Heart right ventricle (tissue), 16 donors: ENCODE measurements around the gene PHF14. TPM values are rescaled to one million over a fixed set of nuclear protein-coding genes. Genes with fewer than 3 reads are reported as not detected.

Experiments
- ATAC-seq, 8 donors: fragments of 200-7000 bp; cut with Tn5 transposase; one replicate each; pipeline ENCODE4 v1.9.1; 2020; ENCODE audit warnings: mild to moderate bottlenecking in 8 of 8, moderate library complexity in 8 of 8, moderate number of reproducible peaks in 1 of 8
- DNase-seq, 2 donors: peaks; one replicate each; pipeline ENCODE4 v3.0.0-alpha.2; 2020
- H3K27ac ChIP-seq, 10 donors: fragments of 200-600 bp; sonication (generic) in 2 of 10; one replicate each; pipeline versions ENCODE4 v1.5.0 to v1.8.0; 2020 to 2022; ENCODE audit warnings: mild to moderate bottlenecking in 3 of 10
- H3K27me3 ChIP-seq, 7 donors: fragments of 200-600 bp; one replicate each; pipeline ENCODE4 v1.8.0; 2021 to 2022; ENCODE audit warnings: mild to moderate bottlenecking in 2 of 7
- H3K36me3 ChIP-seq, 9 donors: fragments of 200-600 bp; sonication (generic) in 1 of 9; one replicate each; pipeline versions ENCODE4 v1.5.0 to v1.8.0; 2020 to 2022; ENCODE audit warnings: mild to moderate bottlenecking in 2 of 9
- H3K4me1 ChIP-seq, 9 donors: fragments of 200-600 bp; sonication (generic) in 1 of 9; one replicate each; pipeline versions ENCODE4 v1.5.0 to v1.8.0; 2020 to 2022; ENCODE audit warnings: mild to moderate bottlenecking in 4 of 9
- H3K4me3 ChIP-seq, 10 donors: fragments of 200-600 bp; sonication (generic) in 2 of 10; one replicate each; pipeline versions ENCODE4 v1.5.0 to v1.8.0; 2020 to 2022; ENCODE audit warnings: mild to moderate bottlenecking in 7 of 10, moderate library complexity in 2 of 10
- H3K9me3 ChIP-seq, 11 donors: fragments of 200-600 bp in 10 of 11; sonication (generic) in 2 of 11; one replicate each; pipeline versions ENCODE4 v1.5.0 to v1.8.0; 2013 to 2022; ENCODE audit warnings: mild to moderate bottlenecking in 2 of 11, control low read depth in 1 of 11, moderate library complexity in 1 of 11
- WGBS, 2 donors: extraction: QIAGEN DNeasy Blood & Tissue Kit; methylation state at CpG; one replicate each; pipeline ENCODE4 v1.1.7; 2013; ENCODE audit warnings: inconsistent platforms in 1 of 2; 5-methylcytosine and 5-hydroxymethylcytosine counted together
- intact Hi-C, 10 donors: fragments of 100-400 bp; cut with DNase I; formaldehyde crosslinking; loops; one replicate each; pipeline versions ENCODE4 v1.11.1 to v1.14.2; 2022
- polyA plus RNA-seq, 2 donors: library from polyadenylated mRNA; stranded (reverse); fragments of 200-250 nt; gene quantifications; one replicate each; pipeline ENCODE4 v1.2.3, GENCODE V29; 2013
- total RNA-seq, 10 donors: library from RNA; stranded (reverse); fragmentation: NEBNext Ultra II Directional in 3 of 10; extraction: Animal tissue kit (Norgen Biotek cat#: 25700) in 3 of 10; gene quantifications; one replicate each; pipeline versions ENCODE4 v1.2.1 to v1.2.4, GENCODE V29; 2021 to 2023
- TF ChIP-seq, protein P1 (sequence below), 9 donors: fragments of 200-600 bp; sonication (generic) in 2 of 9; IDR thresholded peaks; one replicate each; pipeline versions ENCODE4 v1.5.0 to v1.8.0; 2021 to 2022; ENCODE audit warnings: antibody characterized with exemption in 9 of 9, mild to moderate bottlenecking in 5 of 9, moderate library complexity in 1 of 9
- donor health status: Arrhythmogenic right ventricular cardiomyopathy.
- donor health status: ischemic (EF 13 %, LVEDD 7.1; RV severe dilation, severe dysfunction).
- donor health status: healthy with polysubstance abuse.
- donor health status: DM: no; HTN: yes; CAD: no.
- donor health status: DM: no; HTN: no; CAD: no.
- donor health status: ischemic (EF 25% LVEDD 6.9; RV normal size, moderate dysfunction).
- donor health status: ischemic (EF 25% LVEDD 5.7; RV mildly dilated, moderate dysfunction).
- donor health status: healthy.
- donor health status: DM: yes; HTN: yes; CAD: no.
- donor health status: Ischemic cardiomyopathy.
- donor health status: ischemic (EF 35%, LVEDD 5.7; RV mildly dilated, moderate dysfunction).
- donor health status: nonischemic (EF 11% LVEDD 7.7; RV severe dilation, severe dysfunction).
- donor health status: DM: yes; HTN: yes; CAD: no.
- donor health status: PGD.
- donor health status: ischemic (EF 29% LVEDD 5.4; RV normal size, mild dysfunction).
- donor health status: nonischemic (EF 23%, LVEDD 6.1; RV moderate dilation, normal function).

PHF14 gene
- total and polyA plus RNA-seq, 12 donors = 11.9 to 21.4 (median 14.8) TPM

DNA sequence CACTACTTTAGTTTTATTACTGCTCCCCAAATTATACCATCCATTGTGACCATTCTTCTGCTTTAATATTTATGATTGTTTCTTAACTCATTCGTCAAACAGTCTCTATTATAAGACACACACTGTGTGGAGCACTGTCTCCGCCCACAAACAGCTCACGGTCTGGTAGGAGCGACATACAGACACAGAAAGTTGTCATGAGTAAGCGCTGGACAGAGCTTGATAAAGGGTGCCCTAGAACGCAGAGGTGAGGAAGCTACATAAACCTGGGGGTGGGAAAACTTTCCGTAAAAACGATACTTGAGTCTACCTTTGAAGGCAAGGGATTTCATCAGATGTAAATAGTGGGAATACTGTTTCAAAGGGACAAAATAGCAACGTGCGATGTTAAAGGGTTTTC is 207.9 kb downstream of the PHF14 start:
- Histone ChIP-seq H3K4me1 (no peaks in the 10 kb centered on the region), H3K27ac (no peak overlapping the region), H3K27me3 (no peaks in the 10 kb centered on the region), H3K9me3 (peaks cover 0 to 15% (median 0%) of the 10 kb centered on the region in 11 donors), H3K4me3 (no peak overlapping the region), H3K36me3 (no peaks in the 10 kb centered on the region)
- TF ChIP-seq, protein P1, sequence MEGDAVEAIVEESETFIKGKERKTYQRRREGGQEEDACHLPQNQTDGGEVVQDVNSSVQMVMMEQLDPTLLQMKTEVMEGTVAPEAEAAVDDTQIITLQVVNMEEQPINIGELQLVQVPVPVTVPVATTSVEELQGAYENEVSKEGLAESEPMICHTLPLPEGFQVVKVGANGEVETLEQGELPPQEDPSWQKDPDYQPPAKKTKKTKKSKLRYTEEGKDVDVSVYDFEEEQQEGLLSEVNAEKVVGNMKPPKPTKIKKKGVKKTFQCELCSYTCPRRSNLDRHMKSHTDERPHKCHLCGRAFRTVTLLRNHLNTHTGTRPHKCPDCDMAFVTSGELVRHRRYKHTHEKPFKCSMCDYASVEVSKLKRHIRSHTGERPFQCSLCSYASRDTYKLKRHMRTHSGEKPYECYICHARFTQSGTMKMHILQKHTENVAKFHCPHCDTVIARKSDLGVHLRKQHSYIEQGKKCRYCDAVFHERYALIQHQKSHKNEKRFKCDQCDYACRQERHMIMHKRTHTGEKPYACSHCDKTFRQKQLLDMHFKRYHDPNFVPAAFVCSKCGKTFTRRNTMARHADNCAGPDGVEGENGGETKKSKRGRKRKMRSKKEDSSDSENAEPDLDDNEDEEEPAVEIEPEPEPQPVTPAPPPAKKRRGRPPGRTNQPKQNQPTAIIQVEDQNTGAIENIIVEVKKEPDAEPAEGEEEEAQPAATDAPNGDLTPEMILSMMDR (IDR thresholded peaks at IDR 0.05) = no peak
- no peak for ATAC-seq
- DNase-seq = no peak
- WGBS, 2 donors = 72% methylated on average over 10 of the region's 10 CpGs
- intact Hi-C loops = no loop called here

DNA sequence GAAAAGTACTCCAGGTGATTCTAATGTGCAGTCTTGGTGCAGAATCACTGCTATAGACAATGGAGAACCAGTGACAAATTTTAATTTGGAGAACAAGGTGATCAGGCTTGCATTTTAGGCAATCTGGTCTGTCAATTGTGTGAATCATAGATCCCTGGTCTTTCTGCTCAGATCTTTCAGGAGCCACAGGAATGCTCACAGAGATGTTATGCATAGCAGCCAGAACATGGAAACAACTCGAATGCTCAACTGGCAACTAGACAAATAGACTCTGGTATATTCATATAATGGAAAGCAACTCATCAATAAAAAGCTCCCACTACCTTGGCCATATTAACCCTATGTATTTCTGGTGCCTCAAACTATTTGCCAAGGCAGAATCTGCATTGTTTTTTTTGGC is 209.1 kb downstream of the PHF14 start:
- no peak overlapping the region for H3K27ac ChIP-seq

DNA sequence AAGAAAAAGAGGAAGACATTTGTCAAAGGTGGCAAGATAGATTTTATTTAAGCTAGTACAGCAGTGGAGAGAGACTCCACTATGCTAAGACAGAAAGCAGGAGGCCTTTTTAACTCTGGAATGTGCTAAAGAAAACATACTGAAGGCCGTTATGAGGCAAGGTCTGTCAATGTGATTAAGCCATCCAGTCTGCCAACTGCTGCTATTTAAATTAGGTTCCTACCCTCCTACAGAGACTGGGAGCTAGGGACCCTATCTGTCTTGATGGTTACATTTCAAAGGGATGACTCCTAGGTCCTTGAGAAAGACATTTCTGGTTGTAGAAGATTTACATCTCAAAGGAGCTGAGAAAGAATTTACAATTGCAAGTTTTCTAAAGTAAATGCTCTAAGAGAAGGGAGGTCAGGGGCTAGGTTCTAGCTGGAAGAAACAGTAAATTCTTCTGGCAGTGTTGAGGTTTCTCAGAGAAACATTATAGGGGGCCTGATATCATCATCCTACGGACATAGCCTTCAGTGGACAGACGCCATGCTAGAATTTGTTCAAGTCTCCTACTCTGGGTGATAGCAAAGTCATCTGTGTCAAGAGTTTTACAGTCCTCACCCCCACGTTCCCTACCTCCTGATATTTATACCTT is 211.6 kb downstream of the PHF14 start:
- Histone ChIP-seq H3K4me3 (no peak overlapping the region), H3K27me3 (no peaks in the 10 kb centered on the region), H3K9me3 (peaks cover 0 to 15% (median 0%) of the 10 kb centered on the region in 11 donors), H3K36me3 (no peaks in the 10 kb centered on the region), H3K27ac (no peak overlapping the region), H3K4me1 (no peaks in the 10 kb centered on the region)
- DNase-seq = no peak
- TF ChIP-seq, protein P1 (IDR thresholded peaks at IDR 0.05) = no peak
- ATAC-seq = no peak
- WGBS, 2 donors = 53 to 61% methylated on average over 4 of the region's 4 CpGs
- intact Hi-C loops = no loop called here

More for the DNA sequence above, 209.1 kb downstream of the PHF14 start:
- 75 to 87% methylated on average over 1 of the region's 1 CpG for WGBS, 2 donors
- intact Hi-C loops = no loop called here
- Histone ChIP-seq H3K36me3 (no peaks in the 10 kb centered on the region), H3K4me3 (no peak overlapping the region), H3K4me1 (no peaks in the 10 kb centered on the region), H3K9me3 (peaks cover 0 to 15% (median 0%) of the 10 kb centered on the region in 11 donors), H3K27me3 (no peaks in the 10 kb centered on the region)
- no peak for DNase-seq
- TF ChIP-seq, protein P1 (IDR thresholded peaks at IDR 0.05) = no peak
- no peak for ATAC-seq

DNA sequence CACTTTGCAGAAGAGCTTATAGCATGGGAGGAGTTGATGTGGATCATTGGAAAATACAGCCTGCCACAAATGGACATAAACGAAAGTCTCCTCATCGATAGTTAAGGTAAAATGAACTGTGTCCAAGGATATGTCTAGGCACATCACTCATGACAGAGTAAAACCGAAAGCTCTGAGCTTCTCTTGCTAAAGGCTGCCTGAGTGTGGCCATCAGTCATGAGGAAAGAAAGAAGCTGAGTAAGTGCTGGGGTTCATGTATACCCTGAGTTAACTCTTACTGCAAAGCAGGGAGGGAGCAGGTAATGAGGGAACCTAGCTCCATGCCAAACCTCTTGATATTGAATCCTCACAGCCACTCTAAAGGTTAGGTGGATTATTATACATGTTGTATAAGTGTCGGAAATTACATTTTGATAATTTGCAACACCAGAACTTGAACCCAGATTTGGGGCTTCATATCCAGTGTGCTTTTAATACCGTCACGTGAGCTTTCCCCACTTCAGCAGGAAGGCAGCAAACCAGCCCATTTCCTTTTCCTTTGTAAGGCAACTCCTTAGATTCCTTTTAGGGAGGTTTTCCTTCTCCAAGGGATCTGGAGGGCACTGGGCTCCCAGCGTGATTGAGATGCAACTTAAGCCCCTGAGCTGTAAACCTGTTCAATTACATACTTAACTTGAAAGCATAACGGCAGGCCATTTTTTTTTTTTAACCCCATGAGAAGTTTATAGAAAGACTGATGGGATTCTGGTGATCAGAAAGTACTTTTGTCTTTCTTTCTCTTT is 215.0 kb downstream of the PHF14 start:
- Histone ChIP-seq H3K4me3 (no peak overlapping the region), H3K27me3 (peaks cover 0 to 3% (median 0%) of the 10 kb centered on the region in 7 donors), H3K27ac (no peak overlapping the region), H3K36me3 (no peaks in the 10 kb centered on the region), H3K4me1 (peaks cover 0 to 12% (median under 1%) of the 10 kb centered on the region in 9 donors), H3K9me3 (peaks cover 0 to 15% (median 0%) of the 10 kb centered on the region in 11 donors)
- TF ChIP-seq, protein P1 (IDR thresholded peaks at IDR 0.05) = no peak
- WGBS, 2 donors = 71% methylated on average over 8 of the region's 8 CpGs
- DNase-seq = no peak
- no peak for ATAC-seq
- intact Hi-C loops = no loop called here
